Omental fat pad (tissue), 4 donors: ENCODE data around the gene KCNT1. TPM values are rescaled to one million over a fixed set of nuclear protein-coding genes. Genes with fewer than 3 reads are reported as not detected.

ENCODE experiments used
- ATAC-seq: fragments of 150-250 bp; one replicate; pipeline ENCODE4 v1.9.1; 2016; ENCODE audit warnings: mild to moderate bottlenecking, moderate library complexity; ENCODE audit not compliant: low FRiP score
- DNase-seq: peaks from one replicate; pipeline ENCODE4 v3.0.0-alpha.2; 2019; ENCODE audit warnings: low spot score
- CTCF ChIP-seq, 3 donors: fragments of 450-650 bp; IDR thresholded peaks; one replicate each; pipeline ENCODE4 v1.5.1; 2016 to 2017; ENCODE audit warnings: antibody characterized with exemption in 3 of 3, mild to moderate bottlenecking in 3 of 3, moderate library complexity in 2 of 3
- total RNA-seq, 4 donors: library from RNA; depleted of rRNA; stranded (reverse); fragments of >200 nt; gene quantifications; one replicate each; pipeline ENCODE4 v1.1.0, GENCODE V29; 2016

The KCNT1 gene
- total RNA-seq, 4 donors from 2014 or later = 0.24 to 0.95 TPM; not detected in 2

- no peak for TF ChIP-seq CTCF (IDR thresholded peaks at IDR 0.05)
- DNase-seq (no peak), ATAC-seq (no peak)
Measured at GRCh38 chr9:135790850-135791249, 88.9 kb downstream of the KCNT1 start.

- ATAC-seq = no peak
- TF ChIP-seq CTCF (IDR thresholded peaks at IDR 0.05) = no peak
Measured at GRCh38 chr9:135791431-135792267, 89.7 kb downstream of the KCNT1 start.

GRCh38 chr9:135792268-135793128 lies 90.5 kb downstream of the KCNT1 start:
- no peak for ATAC-seq
- TF ChIP-seq CTCF (IDR thresholded peaks at IDR 0.05) = no peak

More at GRCh38 chr9:135791431-135792267, 89.7 kb downstream of the KCNT1 start:
- no peak for DNase-seq

GRCh38 chr9:135793221-135794056 lies 91.5 kb downstream of the KCNT1 start:
- ATAC-seq (no peak), DNase-seq (no peak)
- TF ChIP-seq CTCF (IDR thresholded peaks at IDR 0.05) = no peak

More at GRCh38 chr9:135792268-135793128, 90.5 kb downstream of the KCNT1 start:
- no peak for DNase-seq

GRCh38 chr9:135794057-135794335 lies 92.0 kb downstream of the KCNT1 start:
- no peak for ATAC-seq
- TF ChIP-seq CTCF (IDR thresholded peaks at IDR 0.05) = no peak
- DNase-seq = no peak

- DNase-seq = no peak
- ATAC-seq = no peak
- no peak for TF ChIP-seq CTCF (IDR thresholded peaks at IDR 0.05)
Measured at GRCh38 chr9:135794361-135794885, 92.4 kb downstream of the KCNT1 start.
